GM19468 (cell line): ENCODE measurements around the gene ARID4B.
"Not testable (repeated sequence)": the region's sequence is repeated elsewhere in the genome, so short reads cannot be mapped to it uniquely, and the experiment has no call there.

Experiments
- ATAC-seq: cut with Tn5 transposase; IDR thresholded peaks from one replicate; pipeline ENCODE4 v1.9.1; 2021; ENCODE audit warnings: mild to moderate bottlenecking, moderate library complexity, moderate number of reproducible peaks; ENCODE audit not compliant: unreplicated experiment; ENCODE audit errors: extremely low read depth

ARID4B gene

GRCh38 chr1:235239851-235240250 lies 88.1 kb downstream of the ARID4B start:
- ATAC-seq: no peak

GRCh38 chr1:235238558-235238957 lies 89.4 kb downstream of the ARID4B start:
- no peak for ATAC-seq

- ATAC-seq: no peak
Measured at GRCh38 chr1:235236128-235236527, 91.9 kb downstream of the ARID4B start.

- no peak for ATAC-seq
Measured at GRCh38 chr1:235229868-235230267, 98.1 kb downstream of the ARID4B start.

GRCh38 chr1:235227414-235227813 lies 100.6 kb downstream of the ARID4B start:
- ATAC-seq: no peak

GRCh38 chr1:235226933-235227332 lies 101.0 kb downstream of the ARID4B start:
- no peak for ATAC-seq

GRCh38 chr1:235225299-235225698 lies 102.7 kb downstream of the ARID4B start:
- ATAC-seq: no peak

- ATAC-seq: no peak
Measured at GRCh38 chr1:235221653-235222375, 106.2 kb downstream of the ARID4B start.

GRCh38 chr1:235215453-235215852 lies 112.5 kb downstream of the ARID4B start:
- no peak for ATAC-seq

GRCh38 chr1:235214962-235215361 lies 113.0 kb downstream of the ARID4B start:
- not testable (repeated sequence) for ATAC-seq

- no peak for ATAC-seq
Measured at GRCh38 chr1:235213752-235214151, 114.2 kb downstream of the ARID4B start.

- no peak for ATAC-seq
Measured at GRCh38 chr1:235211517-235211916, 116.5 kb downstream of the ARID4B start.

- ATAC-seq: no peak
Measured at GRCh38 chr1:235207209-235207565, 120.8 kb downstream of the ARID4B start.

- ATAC-seq: no peak
Measured at GRCh38 chr1:235206533-235207208, 121.3 kb downstream of the ARID4B start.

- ATAC-seq: no peak
Measured at GRCh38 chr1:235205687-235206086, 122.3 kb downstream of the ARID4B start.

- no peak for ATAC-seq
Measured at GRCh38 chr1:235203428-235203827, 124.6 kb downstream of the ARID4B start.

- not testable (repeated sequence) for ATAC-seq
Measured at GRCh38 chr1:235202447-235202846, 125.5 kb downstream of the ARID4B start.

GRCh38 chr1:235199441-235199840 lies 128.5 kb downstream of the ARID4B start:
- ATAC-seq: no peak

GRCh38 chr1:235190431-235190830 lies 137.5 kb downstream of the ARID4B start:
- ATAC-seq: no peak

- no peak for ATAC-seq
Measured at GRCh38 chr1:235187316-235187715, 140.7 kb downstream of the ARID4B start.

- no peak for ATAC-seq
Measured at GRCh38 chr1:235181561-235182245, 146.3 kb downstream of the ARID4B start.
